Measurements from ENCODE around the gene CFAP46. TPM values are rescaled to one million over a fixed set of nuclear protein-coding genes. Genes with fewer than 3 reads are reported as not detected.

Gene CFAP46
- total RNA-seq, 4 donors from 2014 or later: under 0.01 to 1.3 (median 0.28) TPM

GRCh38 chr10:132989476-132990415, 47.4 kb upstream of the CFAP46 start:
- intact Hi-C loops (cut with DNase I): no loop called here
- Histone ChIP-seq H3K27me3 (peaks cover 0 to 57% (median 0%) of the 10 kb centered on the region in 4 donors), H3K4me3 (no peak overlapping the region), H3K9me3 (no peaks in the 10 kb centered on the region), H3K27ac (replicated peaks in 1 of 4) (no peak overlapping the region), H3K36me3 (no peaks in the 10 kb centered on the region), H3K4me1 (peaks cover 0 to 3% (median 2%) of the 10 kb centered on the region in 4 donors)
- 96% methylated on average over 46 of the region's 46 CpGs for WGBS
- no peak for DNase-seq (ENCODE audit: extremely low spot score)
- no peak for TF ChIP-seq POLR2A (IDR thresholded peaks at IDR 0.05; ENCODE audit: low read depth)
- TF ChIP-seq EP300 (IDR thresholded peaks at IDR 0.05): no peak

GRCh38 chr10:132988988-132989387, 46.6 kb upstream of the CFAP46 start:
- no peak for TF ChIP-seq EP300 (IDR thresholded peaks at IDR 0.05)
- TF ChIP-seq POLR2A (IDR thresholded peaks at IDR 0.05; ENCODE audit: low read depth): no peak
- TF ChIP-seq CTCF (IDR thresholded peaks at IDR 0.05): no peak
- no peak for TF ChIP-seq POLR2AphosphoS5 (IDR thresholded peaks at IDR 0.05)
- Histone ChIP-seq H3K27me3 (peaks cover 0 to 49% (median 0%) of the 10 kb centered on the region in 4 donors), H3K27ac (replicated peaks in 1 of 4) (no peak overlapping the region), H3K9me3 (no peaks in the 10 kb centered on the region), H3K36me3 (no peaks in the 10 kb centered on the region), H3K4me1 (peaks cover 0 to under 1% (median 0%) of the 10 kb centered on the region in 4 donors), H3K4me3 (no peak overlapping the region)
- WGBS: 93% methylated on average over 6 of the region's 8 CpGs
- no peak for DNase-seq (ENCODE audit: extremely low spot score)
- intact Hi-C loops (cut with DNase I): no loop called here

GRCh38 chr10:132987671-132988571, 45.6 kb upstream of the CFAP46 start:
- TF ChIP-seq CTCF (IDR thresholded peaks at IDR 0.05) (no peak), EP300 (IDR thresholded peaks at IDR 0.05) (no peak), POLR2AphosphoS5 (IDR thresholded peaks at IDR 0.05) (no peak), POLR2A (IDR thresholded peaks at IDR 0.05; ENCODE audit: low read depth) (no peak)
- no peaks in the 10 kb centered on the region for H3K36me3 ChIP-seq
- no peaks in the 10 kb centered on the region for H3K9me3 ChIP-seq
- H3K4me1 ChIP-seq: no peaks in the 10 kb centered on the region
- DNase-seq (ENCODE audit: extremely low spot score): no peak
- H3K27me3 ChIP-seq: peaks cover 0 to 38% (median 0%) of the 10 kb centered on the region in 4 donors
- no peak overlapping the region for H3K27ac ChIP-seq (replicated peaks in 1 of 4)
- no peak overlapping the region for H3K4me3 ChIP-seq
- 75% methylated on average over 22 of the region's 29 CpGs for WGBS
- intact Hi-C loops (cut with DNase I): no loop called here

- intact Hi-C loops (cut with DNase I): no loop called here
- 89% methylated on average over 14 of the region's 14 CpGs for WGBS
Measured at GRCh38 chr10:132986978-132987377, 44.6 kb upstream of the CFAP46 start.

More at GRCh38 chr10:132986978-132987377, 44.6 kb upstream of the CFAP46 start:
- Histone ChIP-seq H3K27ac (replicated peaks in 1 of 4) (no peak overlapping the region), H3K4me3 (no peak overlapping the region), H3K4me1 (no peaks in the 10 kb centered on the region), H3K27me3 (peaks cover 0 to 29% (median 0%) of the 10 kb centered on the region in 4 donors), H3K36me3 (no peaks in the 10 kb centered on the region), H3K9me3 (no peaks in the 10 kb centered on the region)
- no peak for TF ChIP-seq CTCF (IDR thresholded peaks at IDR 0.05)
- no peak for TF ChIP-seq POLR2A (IDR thresholded peaks at IDR 0.05; ENCODE audit: low read depth)
- DNase-seq (ENCODE audit: extremely low spot score): no peak
